Central memory CD8-positive, alpha-beta T cell (primary cell): ENCODE results near the gene HSPH1.

Experiments used
- ATAC-seq: fragments of 150-1000 bp; cut with Tn5 transposase; replicated peaks from 2 replicates; pipeline ENCODE4 v1.10.0; 2022; ENCODE audit warnings: mild to moderate bottlenecking, moderate FRiP score, moderate number of reproducible peaks; ENCODE audit not compliant: poor library complexity, severe bottlenecking; ENCODE audit errors: extremely low read depth
- DNase-seq, 2 donors: peaks; one replicate each; pipeline ENCODE4 v3.0.0; 2021; ENCODE audit warnings: low spot score in 2 of 2
- H3K27ac Mint-ChIP-seq: one replicate; pipeline ENCODE4 v1.8.0; 2022; ENCODE audit warnings: low read depth, mild to moderate bottlenecking, moderate library complexity, mixed read lengths
- H3K27me3 Mint-ChIP-seq: one replicate; pipeline ENCODE4 v1.8.0; 2022; ENCODE audit warnings: mixed read lengths
- H3K36me3 Mint-ChIP-seq: one replicate; pipeline ENCODE4 v1.8.0; 2022; ENCODE audit warnings: mild to moderate bottlenecking, moderate library complexity, mixed read lengths; ENCODE audit not compliant: insufficient read depth
- H3K4me1 Mint-ChIP-seq: one replicate; pipeline ENCODE4 v1.8.0; 2022; ENCODE audit warnings: mixed read lengths
- H3K4me3 Mint-ChIP-seq: one replicate; pipeline ENCODE4 v1.8.0; 2022; ENCODE audit warnings: mild to moderate bottlenecking, moderate library complexity, mixed read lengths
- H3K9me3 Mint-ChIP-seq: one replicate; pipeline ENCODE4 v1.8.0; 2022; ENCODE audit warnings: mixed read lengths

Gene HSPH1

GRCh38 chr13:31119526-31119925 is 42.2 kb downstream of the HSPH1 start:
- Mint-ChIP-seq H3K4me1 (no peaks in the 10 kb centered on the region), H3K27me3 (peaks cover 86% of the 10 kb centered on the region), H3K4me3 (no peak overlapping the region), H3K27ac (no peak overlapping the region), H3K36me3 (no peaks in the 10 kb centered on the region), H3K9me3 (no peaks in the 10 kb centered on the region)
- ATAC-seq (no peak), DNase-seq (no peak)

- no peaks in the 10 kb centered on the region for H3K4me1 Mint-ChIP-seq
- H3K36me3 Mint-ChIP-seq, result no peaks in the 10 kb centered on the region
- no peak for ATAC-seq
- no peaks in the 10 kb centered on the region for H3K9me3 Mint-ChIP-seq
- DNase-seq, result no peak
- H3K27ac Mint-ChIP-seq, result no peak overlapping the region
- H3K4me3 Mint-ChIP-seq, result no peak overlapping the region
- peaks cover 82% of the 10 kb centered on the region for H3K27me3 Mint-ChIP-seq
These were observed 45.5 kb downstream of the HSPH1 start for GRCh38 chr13:31116224-31116623.

GRCh38 chr13:31115616-31116015 is 46.1 kb downstream of the HSPH1 start:
- no peaks in the 10 kb centered on the region for H3K9me3 Mint-ChIP-seq
- H3K4me1 Mint-ChIP-seq, result no peaks in the 10 kb centered on the region
- no peak overlapping the region for H3K27ac Mint-ChIP-seq
- DNase-seq (no peak), ATAC-seq (no peak)
- no peaks in the 10 kb centered on the region for H3K36me3 Mint-ChIP-seq
- no peak overlapping the region for H3K4me3 Mint-ChIP-seq
- peaks cover 75% of the 10 kb centered on the region for H3K27me3 Mint-ChIP-seq

- H3K4me3 Mint-ChIP-seq, result no peak overlapping the region
- ATAC-seq (no peak), DNase-seq (no peak)
- H3K36me3 Mint-ChIP-seq, result no peaks in the 10 kb centered on the region
- H3K27me3 Mint-ChIP-seq, result peaks cover 67% of the 10 kb centered on the region
- H3K4me1 Mint-ChIP-seq, result no peaks in the 10 kb centered on the region
- H3K9me3 Mint-ChIP-seq, result no peaks in the 10 kb centered on the region
- H3K27ac Mint-ChIP-seq, result no peak overlapping the region
These were observed 47.1 kb downstream of the HSPH1 start for GRCh38 chr13:31114641-31115040.

- Mint-ChIP-seq H3K36me3 (no peaks in the 10 kb centered on the region), H3K27me3 (peaks cover 42% of the 10 kb centered on the region), H3K4me3 (no peak overlapping the region), H3K27ac (no peak overlapping the region), H3K9me3 (no peaks in the 10 kb centered on the region), H3K4me1 (no peaks in the 10 kb centered on the region)
- ATAC-seq (no peak), DNase-seq (no peak)
These were observed 50.6 kb downstream of the HSPH1 start for GRCh38 chr13:31111136-31111535.

GRCh38 chr13:31110617-31111016 is 51.1 kb downstream of the HSPH1 start:
- DNase-seq, result no peak
- Mint-ChIP-seq H3K27me3 (peaks cover 36% of the 10 kb centered on the region), H3K4me1 (no peaks in the 10 kb centered on the region), H3K36me3 (no peaks in the 10 kb centered on the region), H3K27ac (no peak overlapping the region), H3K4me3 (no peak overlapping the region), H3K9me3 (no peaks in the 10 kb centered on the region)
- no peak for ATAC-seq

GRCh38 chr13:31110169-31110568 is 51.5 kb downstream of the HSPH1 start:
- ATAC-seq, result no peak
- Mint-ChIP-seq H3K27me3 (peaks cover 33% of the 10 kb centered on the region), H3K9me3 (no peaks in the 10 kb centered on the region), H3K27ac (no peak overlapping the region), H3K4me3 (no peak overlapping the region), H3K4me1 (no peaks in the 10 kb centered on the region), H3K36me3 (no peaks in the 10 kb centered on the region)
- no peak for DNase-seq

GRCh38 chr13:31107109-31107508 is 54.6 kb downstream of the HSPH1 start:
- H3K9me3 Mint-ChIP-seq, result no peaks in the 10 kb centered on the region
- peaks cover 31% of the 10 kb centered on the region for H3K27me3 Mint-ChIP-seq
- no peak overlapping the region for H3K4me3 Mint-ChIP-seq
- H3K27ac Mint-ChIP-seq, result no peak overlapping the region
- H3K4me1 Mint-ChIP-seq, result no peaks in the 10 kb centered on the region
- ATAC-seq (no peak), DNase-seq (no peak)
- no peaks in the 10 kb centered on the region for H3K36me3 Mint-ChIP-seq

GRCh38 chr13:31105856-31106255 is 55.8 kb downstream of the HSPH1 start:
- Mint-ChIP-seq H3K4me3 (no peak overlapping the region), H3K4me1 (no peaks in the 10 kb centered on the region), H3K27me3 (peaks cover 40% of the 10 kb centered on the region), H3K36me3 (no peaks in the 10 kb centered on the region), H3K9me3 (no peaks in the 10 kb centered on the region), H3K27ac (no peak overlapping the region)
- no peak for DNase-seq
- no peak for ATAC-seq

GRCh38 chr13:31105020-31105795 is 56.5 kb downstream of the HSPH1 start:
- no peak for ATAC-seq
- Mint-ChIP-seq H3K36me3 (no peaks in the 10 kb centered on the region), H3K4me3 (no peak overlapping the region), H3K9me3 (no peaks in the 10 kb centered on the region), H3K4me1 (no peaks in the 10 kb centered on the region), H3K27me3 (peaks cover 47% of the 10 kb centered on the region), H3K27ac (no peak overlapping the region)
- no peak for DNase-seq

- ATAC-seq, result no peak
These were observed 58.8 kb downstream of the HSPH1 start for GRCh38 chr13:31102905-31103304.

GRCh38 chr13:31101472-31102170 is 60.1 kb downstream of the HSPH1 start:
- no peak for DNase-seq
- ATAC-seq, result no peak
- peaks cover 72% of the 10 kb centered on the region for H3K27me3 Mint-ChIP-seq

More at GRCh38 chr13:31102905-31103304, 58.8 kb downstream of the HSPH1 start:
- no peak overlapping the region for H3K4me3 Mint-ChIP-seq
- no peak overlapping the region for H3K27ac Mint-ChIP-seq
- no peaks in the 10 kb centered on the region for H3K36me3 Mint-ChIP-seq
- H3K9me3 Mint-ChIP-seq, result no peaks in the 10 kb centered on the region
- DNase-seq, result no peak
- peaks cover 59% of the 10 kb centered on the region for H3K27me3 Mint-ChIP-seq
- H3K4me1 Mint-ChIP-seq, result no peaks in the 10 kb centered on the region

GRCh38 chr13:31100721-31101120 is 61.0 kb downstream of the HSPH1 start:
- H3K27ac Mint-ChIP-seq, result no peak overlapping the region
- H3K27me3 Mint-ChIP-seq, result peaks cover 74% of the 10 kb centered on the region
- no peak overlapping the region for H3K4me3 Mint-ChIP-seq
- no peaks in the 10 kb centered on the region for H3K36me3 Mint-ChIP-seq
- no peaks in the 10 kb centered on the region for H3K9me3 Mint-ChIP-seq
- ATAC-seq (no peak), DNase-seq (no peak)
- no peaks in the 10 kb centered on the region for H3K4me1 Mint-ChIP-seq

More at GRCh38 chr13:31101472-31102170, 60.1 kb downstream of the HSPH1 start:
- H3K27ac Mint-ChIP-seq, result no peak overlapping the region
- no peaks in the 10 kb centered on the region for H3K4me1 Mint-ChIP-seq
- no peaks in the 10 kb centered on the region for H3K36me3 Mint-ChIP-seq
- H3K4me3 Mint-ChIP-seq, result no peak overlapping the region
- no peaks in the 10 kb centered on the region for H3K9me3 Mint-ChIP-seq
